Kasumi-1 (cell line): Measurements from ENCODE around the gene ZBTB16.
A peak's percentile ranks its signal among the peaks of the same experiment; 100 is the strongest.

ENCODE experiments used
- DNase-seq, 2 experiments: peaks; one replicate each; lab custom pipeline; 2025; lab: John Stamatoyannopoulos, UW

ZBTB16 gene

GRCh38 chr11:114261791-114262190 is 202.3 kb downstream of the ZBTB16 start:
- DNase-seq, result no peak

- peak; percentile 60 to 68 for DNase-seq
These were observed 203.4 kb downstream of the ZBTB16 start for GRCh38 chr11:114262681-114263512.

- DNase-seq, result no peak
These were observed 204.1 kb downstream of the ZBTB16 start for GRCh38 chr11:114263513-114264170.

- no peak for DNase-seq
These were observed 204.9 kb downstream of the ZBTB16 start for GRCh38 chr11:114264381-114264780.

GRCh38 chr11:114265122-114265878 is 205.8 kb downstream of the ZBTB16 start:
- no peak for DNase-seq

GRCh38 chr11:114269498-114269897 is 210.0 kb downstream of the ZBTB16 start:
- DNase-seq, result no peak

GRCh38 chr11:114270531-114271270 is 211.2 kb downstream of the ZBTB16 start:
- DNase-seq, result no peak

- DNase-seq, result no peak
These were observed 211.8 kb downstream of the ZBTB16 start for GRCh38 chr11:114271316-114271715.

- DNase-seq, result no peak
These were observed 212.8 kb downstream of the ZBTB16 start for GRCh38 chr11:114272311-114272710.

- DNase-seq, result no peak
These were observed 213.6 kb downstream of the ZBTB16 start for GRCh38 chr11:114273071-114273470.

- DNase-seq, result no peak
These were observed 214.6 kb downstream of the ZBTB16 start for GRCh38 chr11:114273890-114274635.

- DNase-seq, result no peak
These were observed 215.1 kb downstream of the ZBTB16 start for GRCh38 chr11:114274637-114275036.

GRCh38 chr11:114275280-114275679 is 215.8 kb downstream of the ZBTB16 start:
- DNase-seq, result no peak

GRCh38 chr11:114276077-114276476 is 216.6 kb downstream of the ZBTB16 start:
- no peak for DNase-seq

GRCh38 chr11:114277637-114278341 is 218.3 kb downstream of the ZBTB16 start:
- no peak for DNase-seq

- no peak for DNase-seq
These were observed 219.0 kb downstream of the ZBTB16 start for GRCh38 chr11:114278342-114279065.

GRCh38 chr11:114279792-114280546 is 220.5 kb downstream of the ZBTB16 start:
- no peak for DNase-seq

GRCh38 chr11:114280696-114281095 is 221.2 kb downstream of the ZBTB16 start:
- peak; percentile 46 to 48 for DNase-seq

GRCh38 chr11:114281388-114281956 is 222.0 kb downstream of the ZBTB16 start:
- DNase-seq, result no peak
